ENCODE data around the gene LOXL4.

LOXL4 gene

GRCh38 chr10:98257198-98257597, 10.8 kb downstream of the LOXL4 start:
- no peak overlapping the region for H4K8ac ChIP-seq (ENCODE audit: low read depth, low read length)
- WGBS (ENCODE audit: extremely low coverage, insufficient coverage, insufficient read length), result no CpG with 5 or more reads among the region's 12 CpGs
- no peaks in the 10 kb centered on the region for H3K79me2 ChIP-seq (ENCODE audit: control insufficient read depth, insufficient read depth, low read length, poor library complexity)
- H2BK120ac ChIP-seq (ENCODE audit: insufficient read depth, low read length, poor library complexity), result no peak overlapping the region
- H3K23ac ChIP-seq (ENCODE audit: low read length), result no peak overlapping the region
- DNase-seq, result no peak
- H3K4me2 ChIP-seq (ENCODE audit: low read length), result no peak overlapping the region
- no peak overlapping the region for H2BK12ac ChIP-seq (ENCODE audit: low read length)
- no peak overlapping the region for H2BK5ac ChIP-seq (ENCODE audit: low read depth, low read length, poor library complexity)
- H3K79me1 ChIP-seq (ENCODE audit: low read length), result no peaks in the 10 kb centered on the region
- H3K9ac ChIP-seq (ENCODE audit: low read length), result no peak overlapping the region
- no peak overlapping the region for H3K4me3 ChIP-seq (ENCODE audit: low read depth, low read length)
- peaks cover 4% of the 10 kb centered on the region in 2 experiments for H3K4me1 ChIP-seq (ENCODE audit: control insufficient read depth in 1 of 2, insufficient read depth in 2 of 2, low read length in 2 of 2)
- H2AK5ac ChIP-seq (ENCODE audit: low read length), result no peak overlapping the region
- no peak overlapping the region for H4K91ac ChIP-seq (ENCODE audit: low read depth, low read length)
- no peak overlapping the region for H4K12ac ChIP-seq (ENCODE audit: low read depth, low read length)
- no peaks in the 10 kb centered on the region for H3K9me3 ChIP-seq (ENCODE audit: insufficient read depth, low read depth, low read length)
- no peak overlapping the region for H3K18ac ChIP-seq (ENCODE audit: low read length)
- no peak overlapping the region for H3K4ac ChIP-seq (ENCODE audit: low read depth, low read length)
- no peak overlapping the region for H2AFZ ChIP-seq (ENCODE audit: insufficient read depth, low read length, poor library complexity)
- H3K14ac ChIP-seq (ENCODE audit: low read length), result no peak overlapping the region
- H3K36me3 ChIP-seq (ENCODE audit: control insufficient read depth in 1 of 2, insufficient read depth in 2 of 2, low read length in 2 of 2), result peaks cover 4 to 5% of the 10 kb centered on the region in 2 experiments
- H3K27me3 ChIP-seq (ENCODE audit: insufficient read depth, low read length), result no peaks in the 10 kb centered on the region
- no peak overlapping the region for H3K27ac ChIP-seq (ENCODE audit: low read depth, low read length)

- no peaks in the 10 kb centered on the region for H3K79me1 ChIP-seq (ENCODE audit: low read length)
Observed at GRCh38 chr10:98256692-98257091, 11.3 kb downstream of the LOXL4 start.

GRCh38 chr10:98255146-98255877, 12.7 kb downstream of the LOXL4 start:
- no peak overlapping the region for H3K9ac ChIP-seq (ENCODE audit: low read length)
- H3K79me2 ChIP-seq (ENCODE audit: control insufficient read depth, insufficient read depth, low read length, poor library complexity), result no peaks in the 10 kb centered on the region
- H3K4ac ChIP-seq (ENCODE audit: low read depth, low read length), result no peak overlapping the region
- no peaks in the 10 kb centered on the region for H3K27me3 ChIP-seq (ENCODE audit: insufficient read depth, low read length)
- no CpG with 5 or more reads among the region's 17 CpGs for WGBS (ENCODE audit: extremely low coverage, insufficient coverage, insufficient read length)
- no peak overlapping the region for H4K8ac ChIP-seq (ENCODE audit: low read depth, low read length)
- no peak overlapping the region for H2BK120ac ChIP-seq (ENCODE audit: insufficient read depth, low read length, poor library complexity)
- no peak overlapping the region for H3K4me3 ChIP-seq (ENCODE audit: low read depth, low read length)
- H2BK5ac ChIP-seq (ENCODE audit: low read depth, low read length, poor library complexity), result no peak overlapping the region
- DNase-seq, result no peak
- H3K23ac ChIP-seq (ENCODE audit: low read length), result no peak overlapping the region
- no peak overlapping the region for H3K27ac ChIP-seq (ENCODE audit: low read depth, low read length)
- H2BK12ac ChIP-seq (ENCODE audit: low read length), result no peak overlapping the region
- H3K79me1 ChIP-seq (ENCODE audit: low read length), result no peaks in the 10 kb centered on the region
- H3K4me2 ChIP-seq (ENCODE audit: low read length), result no peak overlapping the region
- no peak overlapping the region for H2AK5ac ChIP-seq (ENCODE audit: low read length)
- no peak overlapping the region for H4K91ac ChIP-seq (ENCODE audit: low read depth, low read length)
- no peak overlapping the region for H4K12ac ChIP-seq (ENCODE audit: low read depth, low read length)
- H3K36me3 ChIP-seq (ENCODE audit: control insufficient read depth in 1 of 2, insufficient read depth in 2 of 2, low read length in 2 of 2), result peaks cover 4 to 6% of the 10 kb centered on the region in 2 experiments
- no peak overlapping the region for H3K14ac ChIP-seq (ENCODE audit: low read length)
- no peaks in the 10 kb centered on the region for H3K9me3 ChIP-seq (ENCODE audit: insufficient read depth, low read depth, low read length)
- peaks cover 6 to 12% of the 10 kb centered on the region in 2 experiments for H3K4me1 ChIP-seq (ENCODE audit: control insufficient read depth in 1 of 2, insufficient read depth in 2 of 2, low read length in 2 of 2)
- H2AFZ ChIP-seq (ENCODE audit: insufficient read depth, low read length, poor library complexity), result no peak overlapping the region
- H3K18ac ChIP-seq (ENCODE audit: low read length), result no peak overlapping the region

More at GRCh38 chr10:98256692-98257091, 11.3 kb downstream of the LOXL4 start:
- Histone ChIP-seq H2AK5ac (ENCODE audit: low read length) (no peak overlapping the region), H2AFZ (ENCODE audit: insufficient read depth, low read length, poor library complexity) (no peak overlapping the region), H2BK120ac (ENCODE audit: insufficient read depth, low read length, poor library complexity) (no peak overlapping the region), H3K4me1 (ENCODE audit: control insufficient read depth in 1 of 2, insufficient read depth in 2 of 2, low read length in 2 of 2) (peaks cover 6 to 9% of the 10 kb centered on the region in 2 experiments), H3K27me3 (ENCODE audit: insufficient read depth, low read length) (no peaks in the 10 kb centered on the region), H3K4ac (ENCODE audit: low read depth, low read length) (no peak overlapping the region), H3K23ac (ENCODE audit: low read length) (no peak overlapping the region), H3K27ac (ENCODE audit: low read depth, low read length) (no peak overlapping the region), H3K36me3 (ENCODE audit: control insufficient read depth in 1 of 2, insufficient read depth in 2 of 2, low read length in 2 of 2) (peaks cover 4 to 5% of the 10 kb centered on the region in 2 experiments), H3K18ac (ENCODE audit: low read length) (no peak overlapping the region), H3K9me3 (ENCODE audit: insufficient read depth, low read depth, low read length) (no peaks in the 10 kb centered on the region), H4K12ac (ENCODE audit: low read depth, low read length) (no peak overlapping the region), H3K4me2 (ENCODE audit: low read length) (no peak overlapping the region), H3K79me2 (ENCODE audit: control insufficient read depth, insufficient read depth, low read length, poor library complexity) (no peaks in the 10 kb centered on the region), H4K8ac (ENCODE audit: low read depth, low read length) (no peak overlapping the region), H3K4me3 (ENCODE audit: low read depth, low read length) (no peak overlapping the region), H2BK12ac (ENCODE audit: low read length) (no peak overlapping the region), H3K14ac (ENCODE audit: low read length) (no peak overlapping the region), H4K91ac (ENCODE audit: low read depth, low read length) (no peak overlapping the region), H3K9ac (ENCODE audit: low read length) (no peak overlapping the region), H2BK5ac (ENCODE audit: low read depth, low read length, poor library complexity) (no peak overlapping the region)
- no peak for DNase-seq
- no CpG with 5 or more reads among the region's 11 CpGs for WGBS (ENCODE audit: extremely low coverage, insufficient coverage, insufficient read length)

GRCh38 chr10:98254234-98254974, 13.6 kb downstream of the LOXL4 start:
- Histone ChIP-seq H4K12ac (ENCODE audit: low read depth, low read length) (no peak overlapping the region), H3K4ac (ENCODE audit: low read depth, low read length) (no peak overlapping the region), H3K27me3 (ENCODE audit: insufficient read depth, low read length) (no peaks in the 10 kb centered on the region)

More at GRCh38 chr10:98254234-98254974, 13.6 kb downstream of the LOXL4 start:
- no peak overlapping the region for H3K23ac ChIP-seq (ENCODE audit: low read length)
- H3K79me2 ChIP-seq (ENCODE audit: control insufficient read depth, insufficient read depth, low read length, poor library complexity), result no peaks in the 10 kb centered on the region
- no peak overlapping the region for H3K18ac ChIP-seq (ENCODE audit: low read length)
- H4K8ac ChIP-seq (ENCODE audit: low read depth, low read length), result no peak overlapping the region
- peaks cover 6 to 12% of the 10 kb centered on the region in 2 experiments for H3K4me1 ChIP-seq (ENCODE audit: control insufficient read depth in 1 of 2, insufficient read depth in 2 of 2, low read length in 2 of 2)
- no peak overlapping the region for H3K4me3 ChIP-seq (ENCODE audit: low read depth, low read length)
- no peak overlapping the region for H2AFZ ChIP-seq (ENCODE audit: insufficient read depth, low read length, poor library complexity)
- no peak overlapping the region for H2AK5ac ChIP-seq (ENCODE audit: low read length)
- H3K4me2 ChIP-seq (ENCODE audit: low read length), result no peak overlapping the region
- DNase-seq, result no peak
- no peak overlapping the region for H3K14ac ChIP-seq (ENCODE audit: low read length)
- H3K9ac ChIP-seq (ENCODE audit: low read length), result no peak overlapping the region
- no peak overlapping the region for H2BK120ac ChIP-seq (ENCODE audit: insufficient read depth, low read length, poor library complexity)
- H4K91ac ChIP-seq (ENCODE audit: low read depth, low read length), result no peak overlapping the region
- no peak overlapping the region for H2BK12ac ChIP-seq (ENCODE audit: low read length)
- H3K9me3 ChIP-seq (ENCODE audit: insufficient read depth, low read depth, low read length), result no peaks in the 10 kb centered on the region
- H3K27ac ChIP-seq (ENCODE audit: low read depth, low read length), result no peak overlapping the region
- H3K79me1 ChIP-seq (ENCODE audit: low read length), result no peaks in the 10 kb centered on the region
- no peak overlapping the region for H2BK5ac ChIP-seq (ENCODE audit: low read depth, low read length, poor library complexity)
- no CpG with 5 or more reads among the region's 10 CpGs for WGBS (ENCODE audit: extremely low coverage, insufficient coverage, insufficient read length)
- H3K36me3 ChIP-seq (ENCODE audit: control insufficient read depth in 1 of 2, insufficient read depth in 2 of 2, low read length in 2 of 2), result peaks cover 4 to 8% of the 10 kb centered on the region in 2 experiments
